Heart left ventricle (tissue), 16 donors: ENCODE results near the gene FAM83B. TPM values are rescaled to one million over a fixed set of nuclear protein-coding genes. Genes with fewer than 3 reads are reported as not detected.

Experiments
- ATAC-seq, 4 donors: fragments of 200-7000 bp; cut with Tn5 transposase; one replicate each; pipeline ENCODE4 v1.9.1; 2020 to 2022; ENCODE audit warnings: moderate library complexity in 4 of 4, mild to moderate bottlenecking in 3 of 4, moderate number of reproducible peaks in 1 of 4
- DNase-seq, 5 donors: peaks; one replicate each; pipeline ENCODE4 v3.0.0-alpha.2; 2020
- H3K27ac ChIP-seq, 12 donors: fragments of 200-600 bp; sonication (generic) in 4 of 12; one replicate each; pipeline versions ENCODE4 v1.5.0 to v1.8.0; 2016 to 2022; ENCODE audit warnings: mild to moderate bottlenecking in 2 of 12
- H3K27me3 ChIP-seq, 9 donors: fragments of 200-600 bp; sonication (generic) in 2 of 9; one replicate each; pipeline versions ENCODE4 v1.5.1 to v1.8.0; 2016 to 2022; ENCODE audit warnings: mild to moderate bottlenecking in 3 of 9
- H3K36me3 ChIP-seq, 9 donors: fragments of 200-600 bp; sonication (generic) in 2 of 9; one replicate each; pipeline versions ENCODE4 v1.5.0 to v1.8.0; 2018 to 2022; ENCODE audit warnings: mild to moderate bottlenecking in 2 of 9
- H3K4me1 ChIP-seq, 12 donors: fragments of 200-600 bp; sonication (generic) in 4 of 12; one replicate each; pipeline versions ENCODE4 v1.5.0 to v1.8.0; 2016 to 2022; ENCODE audit warnings: mild to moderate bottlenecking in 3 of 12
- H3K4me3 ChIP-seq, 12 donors: fragments of 200-600 bp; sonication (generic) in 4 of 12; one replicate each; pipeline versions ENCODE4 v1.5.0 to v1.8.0; 2017 to 2022; ENCODE audit warnings: mild to moderate bottlenecking in 9 of 12, moderate library complexity in 4 of 12
- H3K9me3 ChIP-seq, 12 donors: fragments of 200-600 bp; sonication (generic) in 4 of 12; one replicate each; pipeline versions ENCODE4 v1.5.0 to v1.8.0; 2016 to 2022; ENCODE audit warnings: mild to moderate bottlenecking in 1 of 12
- POLR2A ChIP-seq, 2 donors: fragments of 450-650 bp; IDR thresholded peaks; one replicate each; pipeline ENCODE4 v1.6.1; 2017; ENCODE audit warnings: antibody characterized with exemption in 2 of 2, mild to moderate bottlenecking in 2 of 2, moderate library complexity in 2 of 2
- WGBS, 4 donors: extraction: QIAGEN DNeasy Blood & Tissue Kit in 2 of 4; methylation state at CpG; one replicate each; pipeline versions ENCODE4 v1.1.5 to v1.1.7; 2013 to 2018; 5-methylcytosine and 5-hydroxymethylcytosine counted together
- intact Hi-C, 10 donors: fragments of 100-400 bp; cut with DNase I; formaldehyde crosslinking; loops; one replicate each; pipeline versions ENCODE4 v1.11.1 to v1.14.2; 2022
- polyA plus RNA-seq, 2 donors: library from polyadenylated mRNA; stranded (reverse); fragments of 200-250 nt; gene quantifications; one replicate each; pipeline ENCODE4 v1.2.3, GENCODE V29; 2013
- total RNA-seq, 9 donors: library from RNA; depleted of rRNA in 2 of 9; stranded (reverse); fragments of >200 nt in 2 of 9; fragmentation: NEBNext Ultra II Directional in 3 of 9; extraction: Animal tissue kit (Norgen Biotek cat#: 25700) in 3 of 9; gene quantifications; one replicate each; pipeline versions ENCODE4 v1.1.0 to v1.2.4, GENCODE V29; 2016 to 2023
- TF ChIP-seq, protein P1 (sequence below), 12 donors: fragments of 200-600 bp; sonication (generic) in 4 of 12; IDR thresholded peaks; one replicate each; pipeline versions ENCODE4 v1.5.0 to v1.8.0; 2018 to 2022; ENCODE audit warnings: antibody characterized with exemption in 12 of 12, mild to moderate bottlenecking in 5 of 12
- donor health status: ischemic (EF 13 %, LVEDD 7.1; RV severe dilation, severe dysfunction).
- donor health status: healthy with polysubstance abuse.
- donor health status: DM: no; HTN: yes; CAD: no.
- donor health status: DM: no; HTN: no; CAD: no.
- donor health status: ischemic (EF 25% LVEDD 6.9; RV normal size, moderate dysfunction).
- donor health status: ischemic (EF 25% LVEDD 5.7; RV mildly dilated, moderate dysfunction).
- donor health status: healthy.
- donor health status: DM: yes; HTN: yes; CAD: no.
- donor health status: ischemic (EF 35%, LVEDD 5.7; RV mildly dilated, moderate dysfunction).
- donor health status: nonischemic (EF 11% LVEDD 7.7; RV severe dilation, severe dysfunction).
- donor health status: DM: yes; HTN: yes; CAD: no.
- donor health status: PGD.
- donor health status: ischemic (EF 29% LVEDD 5.4; RV normal size, mild dysfunction).
- donor health status: nonischemic (EF 23%, LVEDD 6.1; RV moderate dilation, normal function).

Gene FAM83B
- total and polyA plus RNA-seq, 11 donors = 0.03 to 1.1 (median 0.29) TPM; not detected in 1

- intact Hi-C loops = no loop called here
- no peak overlapping the region for H3K27ac ChIP-seq
- ATAC-seq = no peak
- DNase-seq = no peak
- no peak overlapping the region for H3K4me3 ChIP-seq
- TF ChIP-seq, protein P1, sequence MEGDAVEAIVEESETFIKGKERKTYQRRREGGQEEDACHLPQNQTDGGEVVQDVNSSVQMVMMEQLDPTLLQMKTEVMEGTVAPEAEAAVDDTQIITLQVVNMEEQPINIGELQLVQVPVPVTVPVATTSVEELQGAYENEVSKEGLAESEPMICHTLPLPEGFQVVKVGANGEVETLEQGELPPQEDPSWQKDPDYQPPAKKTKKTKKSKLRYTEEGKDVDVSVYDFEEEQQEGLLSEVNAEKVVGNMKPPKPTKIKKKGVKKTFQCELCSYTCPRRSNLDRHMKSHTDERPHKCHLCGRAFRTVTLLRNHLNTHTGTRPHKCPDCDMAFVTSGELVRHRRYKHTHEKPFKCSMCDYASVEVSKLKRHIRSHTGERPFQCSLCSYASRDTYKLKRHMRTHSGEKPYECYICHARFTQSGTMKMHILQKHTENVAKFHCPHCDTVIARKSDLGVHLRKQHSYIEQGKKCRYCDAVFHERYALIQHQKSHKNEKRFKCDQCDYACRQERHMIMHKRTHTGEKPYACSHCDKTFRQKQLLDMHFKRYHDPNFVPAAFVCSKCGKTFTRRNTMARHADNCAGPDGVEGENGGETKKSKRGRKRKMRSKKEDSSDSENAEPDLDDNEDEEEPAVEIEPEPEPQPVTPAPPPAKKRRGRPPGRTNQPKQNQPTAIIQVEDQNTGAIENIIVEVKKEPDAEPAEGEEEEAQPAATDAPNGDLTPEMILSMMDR (IDR thresholded peaks at IDR 0.05) = no peak
- no peak for TF ChIP-seq POLR2A (IDR thresholded peaks at IDR 0.05)
- no peaks in the 10 kb centered on the region for H3K4me1 ChIP-seq
- no peaks in the 10 kb centered on the region for H3K27me3 ChIP-seq
- H3K9me3 ChIP-seq = no peaks in the 10 kb centered on the region
- no peaks in the 10 kb centered on the region for H3K36me3 ChIP-seq
Observed at GRCh38 chr6:54903884-54904283, 57.3 kb downstream of the FAM83B start.

GRCh38 chr6:54907355-54907754, 60.8 kb downstream of the FAM83B start:
- Histone ChIP-seq H3K4me1 (no peaks in the 10 kb centered on the region), H3K36me3 (no peaks in the 10 kb centered on the region), H3K27me3 (no peaks in the 10 kb centered on the region), H3K9me3 (no peaks in the 10 kb centered on the region), H3K4me3 (no peak overlapping the region), H3K27ac (no peak overlapping the region)
- TF ChIP-seq POLR2A (IDR thresholded peaks at IDR 0.05) = no peak
- TF ChIP-seq, protein P1 (IDR thresholded peaks at IDR 0.05) = no peak
- intact Hi-C loops = no loop called here
- ATAC-seq (no peak), DNase-seq (no peak)
- WGBS, 4 donors = 74 to 82% (median 77%) methylated on average over 1 of the region's 1 CpG

- no peak for TF ChIP-seq POLR2A (IDR thresholded peaks at IDR 0.05)
- TF ChIP-seq, protein P1 (IDR thresholded peaks at IDR 0.05) = no peak
- H3K4me1 ChIP-seq = no peaks in the 10 kb centered on the region
- no peaks in the 10 kb centered on the region for H3K36me3 ChIP-seq
- ATAC-seq (no peak), DNase-seq (no peak)
- H3K9me3 ChIP-seq = no peaks in the 10 kb centered on the region
- no peak overlapping the region for H3K27ac ChIP-seq
- WGBS, 4 donors = 90 to 95% (median 94%) methylated on average over 3 of the region's 3 CpGs
- no peaks in the 10 kb centered on the region for H3K27me3 ChIP-seq
- H3K4me3 ChIP-seq = no peak overlapping the region
- intact Hi-C loops = no loop called here
Observed at GRCh38 chr6:54909184-54909583, 62.6 kb downstream of the FAM83B start.

- WGBS, 4 donors = 67 to 74% (median 70%) methylated on average over 6 of the region's 6 CpGs
- Histone ChIP-seq H3K27me3 (no peaks in the 10 kb centered on the region), H3K4me3 (no peak overlapping the region), H3K9me3 (no peaks in the 10 kb centered on the region), H3K36me3 (no peaks in the 10 kb centered on the region), H3K27ac (no peak overlapping the region), H3K4me1 (no peaks in the 10 kb centered on the region)
- no peak for TF ChIP-seq POLR2A (IDR thresholded peaks at IDR 0.05)
- TF ChIP-seq, protein P1 (IDR thresholded peaks at IDR 0.05) = no peak
- DNase-seq (no peak), ATAC-seq (no peak)
- intact Hi-C loops = no loop called here
Observed at GRCh38 chr6:54910431-54910884, 63.9 kb downstream of the FAM83B start.
